A204.1 (cell line): ENCODE measurements around the gene KDM3A.

ENCODE experiments used
- FAIRE-seq: peaks from 2 replicates; lab custom pipeline; 2012; peaks lifted over from hg19 to GRCh38; lab: Jason Lieb, UNC

Gene KDM3A

GRCh38 chr2:86440631-86441391 lies at the start of gene KDM3A:
Gene KDM3A (plus strand): TSS chr2:86441371. CDS start chr2:86442048, 677 bp downstream.
- FAIRE-seq: peak; percentile 97

GRCh38 chr2:86392873-86393518 lies 48.2 kb upstream of the KDM3A start:
- no peak for FAIRE-seq

- FAIRE-seq: no peak
Measured at GRCh38 chr2:86393521-86394491, 47.4 kb upstream of the KDM3A start.

DNA sequence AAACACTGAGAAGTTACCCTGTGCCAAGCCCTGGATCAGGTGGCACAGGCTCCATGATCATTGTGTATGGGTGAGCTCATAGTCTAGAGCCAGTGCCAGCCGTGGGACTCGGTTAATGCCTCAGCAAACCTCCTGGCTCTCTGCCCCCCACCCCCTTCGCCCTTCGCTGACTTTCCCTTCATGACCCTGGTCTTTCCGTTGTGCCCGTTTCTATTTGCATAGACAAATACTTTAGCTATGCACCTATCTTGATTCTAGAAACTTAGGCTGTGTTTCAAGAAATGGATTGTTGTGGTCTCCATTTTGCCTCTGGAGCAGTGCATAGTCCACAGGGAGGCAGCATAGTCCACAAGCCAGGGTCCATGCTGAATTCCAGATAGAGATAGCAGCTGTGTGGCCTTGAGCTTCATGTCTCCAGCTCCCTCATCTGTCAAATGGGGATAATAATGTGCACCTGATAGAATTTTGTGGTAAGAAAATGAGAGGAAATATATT lies 44.8 kb upstream of the KDM3A start:
- no peak for FAIRE-seq

DNA sequence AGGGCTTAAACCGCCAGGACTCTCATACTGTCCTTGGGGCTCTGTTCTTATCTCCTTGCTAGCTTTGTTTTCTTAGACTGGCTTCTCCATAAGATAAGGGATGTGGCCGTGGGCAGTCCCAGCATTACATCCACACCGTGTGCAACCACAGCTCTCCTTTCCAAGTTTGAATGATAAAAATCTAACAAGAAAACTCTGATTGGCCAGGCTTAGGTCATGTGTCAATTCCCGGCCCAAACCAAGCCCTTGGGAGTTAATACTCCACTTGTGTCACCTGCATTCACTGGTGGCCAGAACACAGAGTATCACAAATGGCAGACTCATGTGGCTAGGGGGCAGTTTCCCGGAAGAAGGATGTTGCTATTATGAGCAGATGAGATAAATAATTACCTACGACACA lies 43.2 kb upstream of the KDM3A start:
- FAIRE-seq: no peak

GRCh38 chr2:86398500-86399474 lies 42.4 kb upstream of the KDM3A start:
- no peak for FAIRE-seq

GRCh38 chr2:86400321-86400720 lies 40.9 kb upstream of the KDM3A start:
- no peak for FAIRE-seq

DNA sequence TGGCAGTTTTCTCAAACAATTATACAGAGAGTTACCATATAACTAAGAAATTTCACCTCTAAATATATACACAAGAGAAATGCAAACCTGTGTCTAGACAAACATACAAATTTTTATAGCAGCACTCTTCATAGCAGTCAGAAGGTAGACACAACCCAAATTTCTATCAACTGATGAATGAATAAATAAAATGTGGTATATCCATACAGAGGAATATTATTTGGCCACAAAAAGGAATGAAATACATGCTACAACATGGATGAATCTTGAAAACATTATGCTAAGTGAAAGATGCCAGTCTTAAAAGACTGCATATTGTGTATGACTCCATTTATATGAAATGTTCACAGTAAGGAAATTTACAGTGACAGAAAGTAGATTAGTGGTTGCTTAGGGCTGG lies 30.6 kb upstream of the KDM3A start:
- no peak for FAIRE-seq

DNA sequence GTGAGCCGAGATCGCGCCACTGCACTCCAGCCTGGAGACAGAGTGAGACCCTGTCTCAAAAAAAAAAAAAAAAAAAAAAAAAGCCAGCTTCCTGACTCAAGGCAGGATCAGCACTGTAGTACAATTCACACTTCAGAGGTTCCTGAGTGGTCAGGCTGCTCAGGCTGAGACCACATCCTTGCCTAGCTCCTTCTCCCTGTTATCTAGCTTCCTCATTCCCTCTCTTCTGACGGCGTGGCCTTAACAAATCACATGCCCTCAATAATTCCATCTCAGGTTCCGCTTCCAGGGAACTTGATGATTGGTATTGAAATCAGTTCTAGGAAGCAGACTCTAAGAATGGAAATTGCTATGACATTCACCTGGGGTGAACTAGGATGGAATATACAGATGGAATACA lies 29.8 kb upstream of the KDM3A start:
- no peak for FAIRE-seq

- no peak for FAIRE-seq
Measured at GRCh38 chr2:86412007-86412406, 29.2 kb upstream of the KDM3A start.

DNA sequence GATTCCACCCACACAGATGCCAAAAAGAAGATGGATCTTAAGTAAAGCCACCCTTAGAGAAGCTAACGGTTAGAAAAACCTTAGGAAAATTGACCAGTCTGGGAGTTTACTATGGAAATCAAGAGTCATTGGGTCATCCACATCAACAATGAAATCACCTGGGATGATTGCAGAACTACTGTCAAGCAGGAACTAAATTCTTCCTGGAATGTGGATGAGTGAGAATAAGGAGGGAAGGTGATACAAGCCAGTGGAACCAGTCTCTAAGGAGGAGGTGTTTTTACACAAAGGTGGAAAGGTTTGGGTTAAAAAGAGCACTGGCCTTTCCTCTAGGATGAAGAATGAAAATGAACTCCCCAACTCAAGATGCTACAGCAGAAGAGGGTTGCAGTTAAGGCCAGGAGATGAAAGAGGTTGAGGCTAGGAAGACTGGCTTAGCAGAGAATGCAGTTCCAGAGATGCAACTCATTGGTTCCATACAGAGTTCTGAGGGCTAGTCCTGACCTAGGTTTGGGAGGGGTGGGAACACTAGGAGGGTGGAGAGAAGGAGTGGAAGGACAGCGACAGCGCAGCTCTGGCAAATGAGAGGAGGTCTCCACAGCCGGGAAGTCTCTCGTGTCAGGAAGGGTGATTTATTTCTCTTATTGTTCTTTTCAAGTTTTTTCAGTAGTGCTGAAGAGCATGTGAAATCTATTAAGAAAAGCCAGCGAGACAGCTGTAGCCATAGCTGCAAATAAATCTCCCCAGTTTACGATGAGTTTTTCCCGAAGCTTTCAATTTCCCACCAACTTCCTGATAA lies 27.7 kb upstream of the KDM3A start:
- no peak for FAIRE-seq

- FAIRE-seq: no peak
Measured at GRCh38 chr2:86414996-86415395, 26.2 kb upstream of the KDM3A start.

GRCh38 chr2:86416146-86416545 lies 25.0 kb upstream of the KDM3A start:
- FAIRE-seq: no peak

DNA sequence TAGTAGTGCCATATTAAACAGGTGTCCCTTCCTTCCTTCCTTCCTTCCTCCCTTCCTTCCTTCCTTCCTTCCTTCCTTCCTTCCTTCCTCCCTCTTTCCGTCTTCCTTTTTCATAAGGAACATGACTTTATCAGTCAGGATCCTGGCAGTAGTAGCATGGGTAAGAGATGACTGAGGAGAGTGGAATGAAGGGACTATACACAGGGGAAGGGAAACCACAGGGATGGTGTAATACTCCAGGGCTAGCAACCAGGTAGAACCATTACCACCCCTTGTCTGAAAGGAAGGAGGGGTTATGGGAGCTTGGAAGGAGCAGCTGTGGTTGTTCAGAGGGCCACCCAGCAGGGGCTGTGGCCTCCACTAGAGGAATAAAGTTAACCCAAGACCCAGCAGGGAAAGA lies 23.2 kb upstream of the KDM3A start:
- no peak for FAIRE-seq

GRCh38 chr2:86420913-86421312 lies 20.3 kb upstream of the KDM3A start:
- FAIRE-seq: no peak

GRCh38 chr2:86426271-86426670 lies 14.9 kb upstream of the KDM3A start:
- no peak for FAIRE-seq

DNA sequence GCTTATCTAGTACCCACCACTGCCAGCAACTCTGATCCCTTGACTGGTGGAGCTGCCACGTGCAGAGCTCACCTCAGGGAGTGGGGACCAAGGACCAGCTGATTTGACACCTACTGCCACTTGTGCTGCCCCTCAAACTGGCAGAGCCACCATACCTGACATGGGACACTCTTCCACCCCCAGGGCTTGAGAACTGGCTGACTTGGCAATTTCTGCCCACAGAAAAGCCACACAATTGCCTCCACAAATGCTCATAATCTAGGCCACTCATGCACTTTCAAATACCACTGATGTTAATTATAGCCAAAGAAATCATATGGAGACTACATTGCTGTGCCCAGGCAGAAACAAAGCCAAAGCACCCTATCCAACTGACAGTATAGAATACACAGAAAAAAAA lies 11.8 kb upstream of the KDM3A start:
- no peak for FAIRE-seq

DNA sequence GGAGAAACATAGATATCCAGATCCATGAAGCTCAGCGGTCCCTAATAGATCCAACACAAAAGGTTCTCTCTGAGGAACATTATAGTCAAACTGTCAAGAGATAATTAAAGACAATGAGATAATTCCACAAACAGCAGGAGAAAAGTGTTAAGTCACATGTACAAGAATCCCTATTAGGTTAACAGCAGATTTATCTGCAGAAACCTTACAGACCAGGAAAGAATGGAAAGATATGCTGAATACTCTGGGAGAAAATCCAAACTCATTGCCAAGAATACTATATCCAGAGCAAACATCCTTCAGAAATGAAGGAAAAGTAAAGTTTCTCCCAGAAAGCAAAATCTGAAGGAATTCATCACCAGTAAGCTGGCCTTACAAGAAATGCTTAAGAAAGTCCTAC lies 10.8 kb upstream of the KDM3A start:
- no peak for FAIRE-seq

- no peak for FAIRE-seq
Measured at GRCh38 chr2:86433137-86433536, 8.0 kb upstream of the KDM3A start.

GRCh38 chr2:86434290-86434689 lies 6.9 kb upstream of the KDM3A start:
- no peak for FAIRE-seq

GRCh38 chr2:86435531-86435930 lies 5.6 kb upstream of the KDM3A start:
- FAIRE-seq: no peak
